ENCODE measurements around the gene TMEM44.

Gene TMEM44

DNA sequence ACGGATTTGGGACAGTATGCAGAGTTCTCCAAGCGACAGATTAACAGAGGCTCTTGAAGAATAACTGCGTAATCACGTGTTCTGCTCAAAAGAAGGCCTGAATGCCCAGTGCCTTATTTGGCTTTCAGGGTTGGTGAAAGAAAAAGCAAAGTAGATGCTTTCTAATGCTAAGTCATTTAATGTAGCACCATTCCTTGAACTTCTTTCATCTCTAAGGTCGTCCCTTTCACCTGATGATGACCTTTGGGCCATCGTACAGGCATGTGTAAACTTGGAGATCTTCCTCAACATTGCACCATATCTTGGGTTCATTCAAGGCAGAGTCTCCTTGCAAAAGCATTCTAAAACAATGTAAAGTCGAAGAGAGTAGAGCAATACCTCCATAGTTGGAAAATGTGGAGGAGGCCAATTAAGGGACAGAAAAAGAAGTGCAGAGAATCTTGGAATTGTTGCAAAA, 48.9 kb downstream of the TMEM44 start:
- Histone ChIP-seq H2AFZ (ENCODE audit: low read depth, low read length) (peak overlapping the region; percentile 43; the same call in 1 of the 2 replicates), H3K27ac (ENCODE audit: low read length) (peak overlapping the region; percentile 29; the same call in 1 of the 2 replicates)
- no peak for TF ChIP-seq EZH2phosphoT487 (IDR thresholded peaks at IDR 0.05; ENCODE audit: low read depth)
- TF ChIP-seq, protein P1, sequence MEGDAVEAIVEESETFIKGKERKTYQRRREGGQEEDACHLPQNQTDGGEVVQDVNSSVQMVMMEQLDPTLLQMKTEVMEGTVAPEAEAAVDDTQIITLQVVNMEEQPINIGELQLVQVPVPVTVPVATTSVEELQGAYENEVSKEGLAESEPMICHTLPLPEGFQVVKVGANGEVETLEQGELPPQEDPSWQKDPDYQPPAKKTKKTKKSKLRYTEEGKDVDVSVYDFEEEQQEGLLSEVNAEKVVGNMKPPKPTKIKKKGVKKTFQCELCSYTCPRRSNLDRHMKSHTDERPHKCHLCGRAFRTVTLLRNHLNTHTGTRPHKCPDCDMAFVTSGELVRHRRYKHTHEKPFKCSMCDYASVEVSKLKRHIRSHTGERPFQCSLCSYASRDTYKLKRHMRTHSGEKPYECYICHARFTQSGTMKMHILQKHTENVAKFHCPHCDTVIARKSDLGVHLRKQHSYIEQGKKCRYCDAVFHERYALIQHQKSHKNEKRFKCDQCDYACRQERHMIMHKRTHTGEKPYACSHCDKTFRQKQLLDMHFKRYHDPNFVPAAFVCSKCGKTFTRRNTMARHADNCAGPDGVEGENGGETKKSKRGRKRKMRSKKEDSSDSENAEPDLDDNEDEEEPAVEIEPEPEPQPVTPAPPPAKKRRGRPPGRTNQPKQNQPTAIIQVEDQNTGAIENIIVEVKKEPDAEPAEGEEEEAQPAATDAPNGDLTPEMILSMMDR (IDR thresholded peaks at IDR 0.05; ENCODE audit: low read depth, low read length), result no peak

DNA sequence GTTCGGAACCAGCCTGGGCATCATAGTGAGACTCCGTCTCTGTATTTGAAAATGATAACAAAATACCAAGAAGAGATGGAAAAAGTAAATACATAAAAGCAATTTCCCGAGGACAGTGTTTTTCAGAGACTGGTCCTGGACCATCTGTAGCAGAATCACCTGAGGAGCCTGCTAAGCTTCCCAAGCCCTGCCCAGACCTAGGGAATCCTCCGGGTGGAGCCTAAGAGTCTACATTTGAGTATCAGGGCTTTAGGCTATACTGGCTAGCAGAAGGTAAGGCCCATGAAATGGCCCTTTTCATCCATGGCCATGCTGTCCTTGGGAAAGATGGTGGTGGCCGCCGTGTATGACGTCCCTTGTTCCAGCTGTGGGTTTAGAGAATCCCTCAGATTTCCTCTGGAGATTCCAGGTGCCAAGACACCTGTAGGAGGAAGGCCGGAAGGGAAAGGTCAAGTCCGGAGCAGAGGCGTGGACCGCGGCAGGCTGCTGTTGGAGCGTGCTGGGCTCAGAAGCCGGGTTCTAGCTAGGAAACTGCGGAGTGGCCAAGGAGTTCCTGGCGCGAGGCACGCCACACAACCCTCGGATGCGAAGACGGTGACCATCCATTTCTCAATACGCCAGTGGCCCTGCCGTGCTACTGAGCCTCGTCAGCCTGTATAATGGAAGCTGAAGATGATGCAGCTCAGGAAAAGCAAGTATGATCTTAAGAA, 50.9 kb downstream of the TMEM44 start:
- Histone ChIP-seq H4K20me1 (ENCODE audit: insufficient read depth, low read length) (no peaks in the 10 kb centered on the region), H3K9me3 (ENCODE audit: insufficient read depth, low read length) (no peaks in the 10 kb centered on the region), H3K4me1 (ENCODE audit: low read length) (peaks cover 17% of the 10 kb centered on the region), H2AFZ (ENCODE audit: low read depth, low read length) (no peak overlapping the region), H3K27me3 (ENCODE audit: low read depth, low read length) (no peaks in the 10 kb centered on the region), H3K36me3 (replicated peaks; ENCODE audit: low read depth, low read length) (no peaks in the 10 kb centered on the region), H3K79me2 (ENCODE audit: low read length) (peaks cover 13% of the 10 kb centered on the region), H3K9ac (ENCODE audit: low read length) (no peak overlapping the region), H3K4me3 (ENCODE audit: low read length) (no peak overlapping the region), H3K27ac (ENCODE audit: low read length) (no peak overlapping the region), H3K4me2 (ENCODE audit: low read length) (no peak overlapping the region)
- TF ChIP-seq, protein P1 (IDR thresholded peaks at IDR 0.05; ENCODE audit: low read depth, low read length), result no peak

More for the DNA sequence above, 48.9 kb downstream of the TMEM44 start:
- peak overlapping the region; percentile 84 for H3K9ac ChIP-seq (ENCODE audit: low read length)
- H3K4me1 ChIP-seq (ENCODE audit: low read length), result peaks cover 12% of the 10 kb centered on the region
- H3K4me2 ChIP-seq (ENCODE audit: low read length), result peak overlapping the region; percentile 86
- H3K4me3 ChIP-seq (ENCODE audit: low read length), result peak overlapping the region; percentile 88
- no peaks in the 10 kb centered on the region for H3K36me3 ChIP-seq (replicated peaks; ENCODE audit: low read depth, low read length)
- H4K20me1 ChIP-seq (ENCODE audit: insufficient read depth, low read length), result no peaks in the 10 kb centered on the region
- H3K79me2 ChIP-seq (ENCODE audit: low read length), result peaks cover 13% of the 10 kb centered on the region
- no peaks in the 10 kb centered on the region for H3K27me3 ChIP-seq (ENCODE audit: low read depth, low read length)
- no peaks in the 10 kb centered on the region for H3K9me3 ChIP-seq (ENCODE audit: insufficient read depth, low read length)

DNA sequence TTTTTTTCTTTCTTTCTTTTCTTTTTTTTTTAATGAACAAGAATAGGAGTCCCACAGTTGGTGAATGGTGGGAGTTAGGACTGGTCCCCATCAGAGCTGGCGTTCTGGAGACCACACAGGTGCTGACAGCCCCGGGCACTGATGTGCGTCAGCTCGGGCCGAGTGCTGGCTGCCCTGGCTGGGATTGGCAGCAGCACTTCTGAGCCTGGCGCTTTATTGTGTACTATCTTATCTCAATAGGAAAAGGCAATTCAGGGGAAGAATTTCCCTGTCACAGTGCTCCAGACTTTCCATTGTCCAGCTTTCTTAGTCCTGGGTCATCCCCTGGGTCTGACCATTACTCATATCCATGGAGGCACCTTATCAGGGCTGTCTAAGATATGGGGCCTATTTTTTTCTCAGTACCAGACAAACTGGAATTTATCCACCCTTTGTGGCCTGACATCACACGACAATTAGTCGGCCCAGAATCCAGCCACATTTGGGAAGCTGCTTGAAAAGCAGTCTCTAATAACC, 54.1 kb downstream of the TMEM44 start:
- Histone ChIP-seq H3K27ac (ENCODE audit: low read length) (no peak overlapping the region), H3K4me2 (ENCODE audit: low read length) (no peak overlapping the region)
- TF ChIP-seq, protein P1 (IDR thresholded peaks at IDR 0.05; ENCODE audit: low read depth, low read length), result no peak
- TF ChIP-seq EZH2phosphoT487 (IDR thresholded peaks at IDR 0.05; ENCODE audit: low read depth), result no peak

DNA sequence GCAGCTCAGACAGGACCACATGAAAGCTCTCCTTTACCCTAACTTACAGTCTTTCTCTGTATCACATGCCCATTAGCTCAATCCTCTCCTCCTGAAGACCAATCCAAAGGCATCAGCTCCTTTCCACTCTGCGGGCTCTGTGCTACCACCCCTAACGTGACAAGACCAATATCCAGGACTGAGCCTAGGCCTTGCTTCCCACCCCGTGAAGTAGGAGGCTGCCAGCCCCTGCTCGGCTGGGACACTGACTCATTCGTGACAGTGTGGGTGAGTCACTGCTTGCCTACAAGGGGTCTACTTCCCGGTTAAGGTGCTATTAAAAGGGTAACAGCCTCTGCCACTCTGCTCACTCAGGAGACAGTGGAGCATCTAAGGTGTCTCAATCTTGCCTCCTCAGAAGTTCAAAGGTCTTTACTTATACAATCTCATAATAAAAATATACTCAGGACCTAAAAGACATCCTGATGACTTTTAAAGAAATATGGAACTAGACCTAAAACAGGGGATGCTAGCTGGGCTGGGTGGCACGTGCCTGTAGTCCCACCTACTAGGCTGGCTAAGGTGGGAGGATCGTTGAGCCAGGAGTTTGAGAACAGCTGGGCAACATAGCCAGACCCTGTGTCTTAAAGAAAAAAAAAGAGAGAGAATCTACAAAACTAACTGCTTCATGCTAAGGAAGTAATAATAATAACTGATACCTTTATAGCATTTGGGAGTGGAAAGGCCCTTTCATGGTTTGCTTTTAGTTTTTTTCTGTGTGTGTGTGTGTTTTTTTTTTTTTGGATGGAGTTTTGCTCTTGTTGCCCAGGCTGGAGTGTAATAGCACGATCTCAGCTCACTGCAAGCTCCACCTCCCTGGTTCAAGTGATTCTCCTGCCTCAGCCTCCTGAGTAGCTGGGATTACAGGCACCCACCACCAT, 55.0 kb downstream of the TMEM44 start:
- no peaks in the 10 kb centered on the region for H3K9me3 ChIP-seq (ENCODE audit: insufficient read depth, low read length)
- H3K27ac ChIP-seq (ENCODE audit: low read length), result no peak overlapping the region
- no peak overlapping the region for H3K4me2 ChIP-seq (ENCODE audit: low read length)
- no peak for TF ChIP-seq EZH2phosphoT487 (IDR thresholded peaks at IDR 0.05; ENCODE audit: low read depth)
- TF ChIP-seq, protein P1 (IDR thresholded peaks at IDR 0.05; ENCODE audit: low read depth, low read length), result no peak
- H3K9ac ChIP-seq (ENCODE audit: low read length), result no peak overlapping the region
- H3K27me3 ChIP-seq (ENCODE audit: low read depth, low read length), result no peaks in the 10 kb centered on the region
- peak overlapping the region; percentile 89; the same call in 1 of the 2 replicates for H2AFZ ChIP-seq (ENCODE audit: low read depth, low read length)
- H3K36me3 ChIP-seq (replicated peaks; ENCODE audit: low read depth, low read length), result no peaks in the 10 kb centered on the region
- no peaks in the 10 kb centered on the region for H3K79me2 ChIP-seq (ENCODE audit: low read length)
- H3K4me3 ChIP-seq (ENCODE audit: low read length), result no peak overlapping the region
- H3K4me1 ChIP-seq (ENCODE audit: low read length), result peaks cover 8% of the 10 kb centered on the region
- H4K20me1 ChIP-seq (ENCODE audit: insufficient read depth, low read length), result no peaks in the 10 kb centered on the region

More for the DNA sequence above, 54.1 kb downstream of the TMEM44 start:
- H3K27me3 ChIP-seq (ENCODE audit: low read depth, low read length), result no peaks in the 10 kb centered on the region
- no peaks in the 10 kb centered on the region for H4K20me1 ChIP-seq (ENCODE audit: insufficient read depth, low read length)
- peaks cover 3% of the 10 kb centered on the region for H3K79me2 ChIP-seq (ENCODE audit: low read length)
- peaks cover 9% of the 10 kb centered on the region for H3K4me1 ChIP-seq (ENCODE audit: low read length)
- H3K9ac ChIP-seq (ENCODE audit: low read length), result no peak overlapping the region
- no peak overlapping the region for H2AFZ ChIP-seq (ENCODE audit: low read depth, low read length)
- H3K9me3 ChIP-seq (ENCODE audit: insufficient read depth, low read length), result no peaks in the 10 kb centered on the region
- no peak overlapping the region for H3K4me3 ChIP-seq (ENCODE audit: low read length)
- H3K36me3 ChIP-seq (replicated peaks; ENCODE audit: low read depth, low read length), result no peaks in the 10 kb centered on the region
